Spinal cord (tissue), 10 donors: ENCODE measurements around the gene TPM2. TPM values are rescaled to one million over a fixed set of nuclear protein-coding genes. Genes with fewer than 3 reads are reported as not detected.
A peak's percentile ranks its signal among the peaks of the same experiment; 100 is the strongest.

Experiments
- DNase-seq, 6 donors: peaks; one replicate each; pipeline versions ENCODE4 v3.0.0 to v3.0.0-alpha.2; 2013 to 2015; ENCODE audit warnings: low spot score in 6 of 6, low read depth in 4 of 6
- H3K27ac ChIP-seq: one replicate; pipeline ENCODE4 v1.5.1; 2013; ENCODE audit warnings: low read depth, low read length, control low read depth
- H3K27me3 ChIP-seq: one replicate; pipeline ENCODE4 v1.6.1; 2013; ENCODE audit warnings: low read length; ENCODE audit not compliant: control insufficient read depth, insufficient read depth
- H3K36me3 ChIP-seq: one replicate; pipeline ENCODE4 v1.6.1; 2013; ENCODE audit warnings: low read length; ENCODE audit not compliant: control insufficient read depth, insufficient read depth
- H3K4me1 ChIP-seq: one replicate; pipeline ENCODE4 v1.6.1; 2013; ENCODE audit warnings: low read length; ENCODE audit not compliant: control insufficient read depth, insufficient read depth
- H3K4me3 ChIP-seq: one replicate; pipeline ENCODE4 v1.5.1; 2013; ENCODE audit warnings: low read depth, low read length, control low read depth
- H3K9me3 ChIP-seq: one replicate; pipeline ENCODE4 v1.6.1; 2013; ENCODE audit warnings: low read length; ENCODE audit not compliant: control insufficient read depth, insufficient read depth
- WGBS: methylation state at CpG from one replicate; pipeline ENCODE4 v1.1.5; 2013; ENCODE audit warnings: missing lambda C conversion rate; ENCODE audit not compliant: insufficient coverage; 5-methylcytosine and 5-hydroxymethylcytosine counted together
- polyA plus RNA-seq, 2 donors: library from polyadenylated mRNA; unstranded; fragments of 120-200 nt; gene quantifications; one replicate each; pipeline ENCODE4 v1.2.1, GENCODE V29; 2013; ENCODE audit not compliant: insufficient read length in 2 of 2
- total RNA-seq, 2 donors: library from RNA; depleted of rRNA in 1 of 2; stranded (reverse); fragments of 120-200 nt in 1 of 2; fragments of >200 nt in 1 of 2; gene quantifications; one replicate each; pipeline versions ENCODE4 v1.2.3 to v1.2.4, GENCODE V29; 2013 to 2014
- donor health status: healthy.

TPM2 gene
- total and polyA plus RNA-seq, 4 donors: 29.6 to 191 (median 96.9) TPM

DNA sequence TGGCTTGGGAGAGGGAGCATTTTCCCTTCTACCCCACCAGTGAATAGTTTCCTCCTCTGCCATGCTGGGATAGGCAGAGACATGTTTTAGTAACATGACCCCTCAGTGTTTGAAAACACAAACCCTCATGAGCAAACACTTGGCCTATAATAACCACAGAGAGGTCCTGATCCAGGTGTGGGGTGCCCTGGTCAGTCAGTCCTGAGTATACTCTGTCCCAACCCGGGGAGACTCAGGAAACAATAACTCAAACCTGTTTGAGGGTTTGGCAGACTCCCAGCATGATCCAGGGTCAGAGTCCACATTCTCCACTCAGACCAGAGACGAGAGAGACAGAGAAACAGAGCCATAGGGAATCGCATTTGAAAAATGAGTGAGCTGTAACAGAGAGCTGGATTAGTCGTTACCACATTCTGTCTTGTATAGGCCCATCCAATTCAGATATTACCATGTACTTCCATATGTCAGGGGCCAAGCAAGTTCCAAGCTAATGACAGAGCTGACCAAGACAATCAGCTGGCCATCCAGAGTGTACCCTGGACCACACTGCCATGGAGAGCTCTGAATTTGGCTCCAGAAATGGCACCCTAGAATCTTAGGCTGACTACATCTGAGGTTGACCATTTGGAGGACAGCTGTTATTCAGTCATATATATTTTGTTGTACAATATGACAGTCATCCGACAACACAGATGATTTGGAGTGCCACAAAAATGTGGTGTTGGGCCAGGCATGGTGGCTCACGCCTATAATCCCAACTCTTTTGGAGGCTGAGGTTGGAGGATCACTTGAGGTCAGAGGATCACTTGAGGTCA is 20.2 kb downstream of the TPM2 start:
- Histone ChIP-seq H3K27me3 (no peaks in the 10 kb centered on the region), H3K4me1 (peaks cover 20% of the 10 kb centered on the region), H3K36me3 (no peaks in the 10 kb centered on the region), H3K27ac (no peak overlapping the region), H3K9me3 (no peaks in the 10 kb centered on the region), H3K4me3 (no peak overlapping the region)
- WGBS: 75% methylated on average over 2 of the region's 6 CpGs
- DNase-seq: no peak

DNA sequence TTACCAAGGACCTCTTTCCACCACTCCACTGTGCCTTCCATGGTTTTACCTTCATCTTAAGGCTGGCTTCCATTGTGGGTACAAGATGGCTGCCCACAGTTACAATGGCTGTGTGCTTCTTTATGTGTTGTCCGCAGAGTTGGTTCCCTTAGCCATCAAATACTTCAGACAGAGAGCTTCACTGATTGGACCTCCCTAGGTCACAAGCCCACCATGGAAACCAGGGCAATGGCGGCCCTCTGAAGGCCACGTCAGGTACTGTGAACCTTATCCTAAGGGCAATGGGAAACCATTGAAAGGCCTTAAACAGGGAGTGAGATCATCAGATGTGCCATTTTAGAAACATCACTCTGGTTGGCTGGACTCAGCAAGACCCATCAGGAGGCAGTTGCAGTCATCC is 21.8 kb downstream of the TPM2 start:
- Histone ChIP-seq H3K4me1 (peaks cover 15% of the 10 kb centered on the region), H3K27me3 (no peaks in the 10 kb centered on the region), H3K36me3 (no peaks in the 10 kb centered on the region), H3K9me3 (no peaks in the 10 kb centered on the region), H3K27ac (no peak overlapping the region), H3K4me3 (no peak overlapping the region)
- no peak for DNase-seq
- 100% methylated on average over 3 of the region's 3 CpGs for WGBS

DNA sequence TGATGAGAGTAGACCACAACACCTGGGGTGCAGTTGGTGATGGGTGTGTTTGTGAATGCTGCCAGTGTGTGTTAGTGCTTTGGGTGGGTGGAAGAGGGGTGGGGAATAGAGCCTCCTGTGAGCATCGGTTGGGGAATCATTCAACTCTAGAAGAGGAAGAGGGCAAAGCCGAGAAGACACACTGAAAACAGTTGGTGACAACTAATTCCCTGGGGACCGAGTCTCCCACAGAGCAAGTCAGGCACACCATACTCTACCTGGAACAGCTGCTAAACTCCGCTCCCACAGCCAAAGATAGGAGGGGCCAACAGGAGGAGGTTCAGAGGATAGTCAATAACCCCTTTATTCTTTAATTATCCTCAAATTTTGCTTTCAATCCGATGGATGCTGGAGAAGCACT is 23.2 kb downstream of the TPM2 start:
- WGBS: 92% methylated on average over 2 of the region's 5 CpGs
- H3K27ac ChIP-seq: no peak overlapping the region
- peaks cover 15% of the 10 kb centered on the region for H3K4me1 ChIP-seq
- peaks cover 7% of the 10 kb centered on the region for H3K36me3 ChIP-seq
- no peak overlapping the region for H3K4me3 ChIP-seq
- no peaks in the 10 kb centered on the region for H3K27me3 ChIP-seq
- no peaks in the 10 kb centered on the region for H3K9me3 ChIP-seq
- no peak for DNase-seq

DNA sequence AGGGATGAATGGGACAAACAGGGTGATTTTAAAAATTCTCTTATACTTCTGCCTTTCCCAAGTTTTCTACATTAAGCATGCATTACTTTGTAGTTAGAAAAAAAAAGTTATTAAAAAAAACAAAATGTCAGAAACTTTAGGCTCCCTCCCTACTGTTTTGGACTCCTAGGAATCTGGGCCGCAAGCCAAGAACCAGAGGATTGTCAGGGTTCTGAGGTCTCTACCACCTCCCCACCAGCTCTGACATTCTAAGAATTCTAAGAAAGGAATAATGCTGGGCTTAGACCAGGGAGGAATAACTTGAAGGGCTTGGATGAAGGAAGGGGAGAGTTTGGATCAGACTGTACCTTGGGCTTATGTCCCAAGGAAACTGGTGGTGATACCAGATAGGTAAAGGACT is 23.7 kb downstream of the TPM2 start:
- H3K9me3 ChIP-seq: no peaks in the 10 kb centered on the region
- H3K27ac ChIP-seq: no peak overlapping the region
- WGBS: no CpG with 5 or more reads among the region's 1 CpG
- no peaks in the 10 kb centered on the region for H3K27me3 ChIP-seq
- H3K4me3 ChIP-seq: no peak overlapping the region
- peaks cover 8% of the 10 kb centered on the region for H3K36me3 ChIP-seq
- H3K4me1 ChIP-seq: peaks cover 15% of the 10 kb centered on the region
- peak in 1 of 6 donors; percentile 52 for DNase-seq

DNA sequence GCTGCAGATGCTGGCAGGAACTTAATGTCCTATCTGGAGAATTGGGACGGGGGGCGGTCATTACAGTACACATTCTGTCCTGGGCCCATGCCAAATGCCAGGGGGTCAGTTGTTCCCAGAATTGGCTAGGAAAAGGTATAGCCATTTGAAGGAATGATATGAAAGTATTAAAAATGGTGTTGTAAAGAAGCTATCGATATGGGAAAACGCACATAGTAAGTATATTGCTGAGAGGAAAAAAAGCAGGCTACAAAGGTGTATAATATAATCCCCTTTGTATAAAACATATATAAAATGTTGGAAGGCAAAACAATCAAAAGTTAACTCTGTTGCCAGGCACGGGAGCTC is 24.3 kb downstream of the TPM2 start:
- Histone ChIP-seq H3K36me3 (peaks cover 14% of the 10 kb centered on the region), H3K9me3 (no peaks in the 10 kb centered on the region), H3K4me1 (peaks cover 15% of the 10 kb centered on the region), H3K27ac (peak overlapping the region; percentile 78), H3K4me3 (peak overlapping the region; percentile 70), H3K27me3 (no peaks in the 10 kb centered on the region)
- DNase-seq: no peak
- 9% methylated on average over 2 of the region's 5 CpGs for WGBS

DNA sequence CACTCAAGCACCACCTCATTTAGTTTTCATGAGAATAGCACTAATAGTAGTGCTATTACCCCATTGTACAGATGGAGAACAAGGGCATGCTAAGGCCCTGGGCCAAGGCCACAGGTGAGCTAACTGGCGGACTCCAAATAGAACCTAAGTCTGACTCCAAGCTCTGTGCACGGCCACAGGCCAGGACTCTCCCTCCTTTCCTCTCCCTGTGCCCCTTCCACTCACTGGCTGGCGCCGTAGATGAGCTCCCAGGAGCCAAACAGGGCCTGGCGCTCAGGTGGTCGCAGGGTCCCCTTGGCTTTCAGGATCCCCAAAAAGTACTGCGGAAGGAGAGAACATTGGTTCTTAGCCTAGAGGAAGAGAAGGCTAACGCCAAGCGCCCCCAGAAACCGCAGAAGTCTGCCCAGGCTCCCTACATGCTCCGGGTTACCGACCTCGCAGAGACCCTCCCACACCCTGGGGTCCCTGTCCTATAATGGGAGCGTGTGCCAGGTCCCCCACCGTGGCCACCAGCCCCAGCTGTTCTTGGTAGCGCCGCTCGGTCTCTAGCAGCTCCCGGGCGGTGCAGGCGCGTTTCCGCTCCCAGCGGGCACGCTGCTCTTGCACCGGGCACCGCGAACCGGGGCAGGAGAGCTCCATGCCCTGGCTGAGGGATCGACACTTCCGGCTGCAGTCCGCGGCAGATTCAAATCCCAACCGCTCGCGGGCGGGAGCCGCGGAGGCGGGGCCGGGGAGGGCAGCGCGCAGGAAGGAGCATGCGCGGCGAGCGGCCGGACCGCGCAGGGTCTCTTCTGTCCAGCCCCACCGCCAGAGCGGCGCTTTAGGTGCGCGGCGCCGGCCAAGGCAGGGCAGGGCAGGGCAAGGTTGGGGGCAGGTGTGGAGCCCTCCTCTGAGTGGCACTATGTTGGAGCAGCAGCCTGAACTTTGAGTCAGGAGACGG is 24.9 kb downstream of the TPM2 start, which contains the start of gene ARHGEF39:
Gene ARHGEF39, minus strand, starts transcription at position 665 of the 940 bp plus-strand sequence. Its CDS starts 26 bp downstream, at position 639.
- 4% methylated on average over 58 of the region's 58 CpGs for WGBS
- peaks cover 19% of the 10 kb centered on the region for H3K36me3 ChIP-seq
- H3K4me1 ChIP-seq: peaks cover 15% of the 10 kb centered on the region
- DNase-seq: peak in 4 of 6 donors; percentile 43 to 92 (median 79)
- H3K9me3 ChIP-seq: no peaks in the 10 kb centered on the region
- no peaks in the 10 kb centered on the region for H3K27me3 ChIP-seq
- peak within 1 kb of the TSS; percentile 78 for H3K27ac ChIP-seq
- peak within 1 kb of the TSS; percentile 70 for H3K4me3 ChIP-seq

DNA sequence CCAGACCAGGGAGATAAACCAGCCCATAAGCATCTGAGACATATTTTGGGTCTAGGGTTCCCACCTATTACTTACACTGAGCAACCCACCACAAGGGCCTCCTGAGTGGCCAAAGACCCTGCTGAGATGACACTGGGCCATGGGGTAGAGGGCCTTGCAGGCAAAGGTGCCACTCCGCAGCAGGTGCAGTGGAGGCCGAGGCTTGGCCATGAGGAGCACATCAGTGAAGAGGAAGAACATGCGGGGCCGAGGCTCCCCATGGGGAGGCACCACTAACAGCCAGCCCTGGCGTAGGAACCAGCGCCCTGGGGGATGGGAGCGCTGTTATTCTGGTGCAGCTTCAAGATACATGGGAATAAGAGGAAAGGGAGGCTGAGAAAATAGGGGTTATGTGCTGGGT is 27.3 kb downstream of the TPM2 start:
- Histone ChIP-seq H3K36me3 (peaks cover 19% of the 10 kb centered on the region), H3K27me3 (no peaks in the 10 kb centered on the region), H3K4me1 (peaks cover 18% of the 10 kb centered on the region), H3K4me3 (no peak overlapping the region), H3K9me3 (no peaks in the 10 kb centered on the region), H3K27ac (no peak overlapping the region)
- 89% methylated on average over 7 of the region's 7 CpGs for WGBS
- no peak for DNase-seq

DNA sequence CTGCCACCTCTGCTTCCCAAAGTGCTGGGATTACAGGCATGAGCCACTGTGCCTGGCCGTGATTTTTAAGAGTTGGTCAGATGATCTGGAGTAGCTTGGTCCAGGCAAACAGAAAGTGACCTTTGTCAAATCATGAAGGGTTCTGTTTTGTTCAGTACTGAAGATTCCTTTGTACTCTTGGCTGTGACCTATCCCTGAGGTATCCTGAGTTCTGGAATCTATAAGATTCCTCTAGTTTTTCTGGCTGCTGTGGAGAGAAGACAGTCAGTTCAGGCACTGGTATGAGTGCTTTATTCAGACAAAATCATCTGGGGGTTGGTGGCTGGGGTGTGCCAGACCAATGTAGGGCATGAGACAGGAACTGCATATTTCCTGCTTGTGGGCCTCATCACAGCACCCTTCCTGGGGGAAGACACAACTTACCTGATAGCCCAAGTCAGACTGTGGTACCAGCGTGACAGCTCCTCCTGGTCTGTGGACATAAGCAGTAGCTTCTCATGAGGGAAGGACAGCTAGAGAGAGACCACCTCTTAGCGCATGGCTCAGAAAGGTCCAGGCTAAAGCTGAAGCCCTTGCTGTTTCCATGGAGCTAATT is 27.9 kb downstream of the TPM2 start:
- WGBS: 82% methylated on average over 2 of the region's 3 CpGs
- no peak for DNase-seq
- no peak overlapping the region for H3K4me3 ChIP-seq
- no peak overlapping the region for H3K27ac ChIP-seq
- peaks cover 18% of the 10 kb centered on the region for H3K4me1 ChIP-seq
- H3K9me3 ChIP-seq: no peaks in the 10 kb centered on the region
- no peaks in the 10 kb centered on the region for H3K27me3 ChIP-seq
- H3K36me3 ChIP-seq: peaks cover 19% of the 10 kb centered on the region

DNA sequence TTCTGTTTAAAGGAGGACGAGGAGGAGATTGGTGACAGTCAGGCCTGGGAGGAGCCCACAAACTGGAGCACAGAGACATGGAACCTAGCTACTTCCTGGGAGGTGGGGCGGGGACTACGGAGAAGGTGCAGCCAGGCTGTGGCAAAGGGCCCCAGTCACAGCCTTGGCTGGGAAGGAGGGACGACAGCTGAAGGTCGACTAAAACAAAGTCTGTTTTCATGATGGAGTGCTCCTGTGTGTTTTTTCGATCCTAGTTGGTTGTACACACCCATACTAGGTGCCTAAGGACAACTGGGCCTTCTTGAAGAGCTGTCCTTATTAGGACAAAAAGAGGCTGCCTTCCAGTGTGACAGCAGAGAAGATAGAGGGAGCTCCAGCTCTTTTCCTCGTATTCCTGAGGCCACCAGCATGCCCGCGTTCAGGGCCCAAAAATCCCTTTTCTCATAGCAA is 28.7 kb downstream of the TPM2 start:
- DNase-seq: peak in 2 of 6 donors; percentile 29 to 47
- H3K27me3 ChIP-seq: no peaks in the 10 kb centered on the region
- H3K9me3 ChIP-seq: no peaks in the 10 kb centered on the region
- peaks cover 19% of the 10 kb centered on the region for H3K36me3 ChIP-seq
- H3K27ac ChIP-seq: no peak overlapping the region
- 85% methylated on average over 6 of the region's 9 CpGs for WGBS
- peaks cover 22% of the 10 kb centered on the region for H3K4me1 ChIP-seq
- H3K4me3 ChIP-seq: no peak overlapping the region
